Epithelial cell of proximal tubule (primary cell): Measurements from ENCODE around the gene KRTAP12-1. TPM values are rescaled to one million over a fixed set of nuclear protein-coding genes. Genes with fewer than 3 reads are reported as not detected.

ENCODE experiments used
- DNase-seq: peaks from one replicate; pipeline ENCODE4 v3.0.0-alpha.2; 2011; ENCODE audit warnings: low read depth
- H3K4me3 ChIP-seq: 2 replicates; pipeline ENCODE4 v1.5.1; 2011; ENCODE audit warnings: low read depth, mild to moderate bottlenecking, low read length
- total RNA-seq: library from RNA; depleted of rRNA; stranded (reverse); fragments of >200 nt; gene quantifications from 2 replicates; pipeline ENCODE4 v1.2.3, GENCODE V29; 2015
- TF ChIP-seq, protein P1 (sequence below): conservative IDR thresholded peaks from 2 replicates; pipeline ENCODE4 v1.5.1; 2012; ENCODE audit warnings: low read depth, mild to moderate bottlenecking, low read length

KRTAP12-1 gene
- total RNA-seq, 1 donor from 2014 or later = not detected

DNA sequence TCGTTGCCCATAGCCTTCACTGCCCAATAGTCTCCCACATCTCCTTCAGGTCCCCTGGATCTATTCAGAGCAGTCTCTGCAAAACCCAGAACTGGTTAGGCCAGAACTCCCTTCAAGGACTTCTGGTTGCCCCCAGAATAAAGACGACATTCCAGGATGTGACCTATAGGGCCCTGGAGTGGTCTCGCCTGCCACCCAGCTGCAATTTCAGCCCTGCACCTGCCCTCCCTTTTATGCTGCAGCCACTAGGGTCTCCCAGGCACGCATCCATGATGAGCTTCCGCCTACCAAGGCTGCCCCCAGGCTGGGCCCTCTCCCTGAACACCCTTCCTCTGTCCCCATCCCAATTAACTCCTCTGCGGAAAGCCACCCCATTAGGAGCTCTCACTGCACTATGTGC is 36.6 kb upstream of the KRTAP12-1 start:
- no peak for DNase-seq
- TF ChIP-seq, protein P1, sequence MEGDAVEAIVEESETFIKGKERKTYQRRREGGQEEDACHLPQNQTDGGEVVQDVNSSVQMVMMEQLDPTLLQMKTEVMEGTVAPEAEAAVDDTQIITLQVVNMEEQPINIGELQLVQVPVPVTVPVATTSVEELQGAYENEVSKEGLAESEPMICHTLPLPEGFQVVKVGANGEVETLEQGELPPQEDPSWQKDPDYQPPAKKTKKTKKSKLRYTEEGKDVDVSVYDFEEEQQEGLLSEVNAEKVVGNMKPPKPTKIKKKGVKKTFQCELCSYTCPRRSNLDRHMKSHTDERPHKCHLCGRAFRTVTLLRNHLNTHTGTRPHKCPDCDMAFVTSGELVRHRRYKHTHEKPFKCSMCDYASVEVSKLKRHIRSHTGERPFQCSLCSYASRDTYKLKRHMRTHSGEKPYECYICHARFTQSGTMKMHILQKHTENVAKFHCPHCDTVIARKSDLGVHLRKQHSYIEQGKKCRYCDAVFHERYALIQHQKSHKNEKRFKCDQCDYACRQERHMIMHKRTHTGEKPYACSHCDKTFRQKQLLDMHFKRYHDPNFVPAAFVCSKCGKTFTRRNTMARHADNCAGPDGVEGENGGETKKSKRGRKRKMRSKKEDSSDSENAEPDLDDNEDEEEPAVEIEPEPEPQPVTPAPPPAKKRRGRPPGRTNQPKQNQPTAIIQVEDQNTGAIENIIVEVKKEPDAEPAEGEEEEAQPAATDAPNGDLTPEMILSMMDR = no peak
- H3K4me3 ChIP-seq = no peak overlapping the region

- TF ChIP-seq, protein P1 = no peak
- DNase-seq = no peak
- no peak overlapping the region for H3K4me3 ChIP-seq
Measured at GRCh38 chr21:44718093-44718492, 36.1 kb upstream of the KRTAP12-1 start.

GRCh38 chr21:44716984-44717383 is 35.0 kb upstream of the KRTAP12-1 start:
- DNase-seq = no peak
- TF ChIP-seq, protein P1 = no peak
- H3K4me3 ChIP-seq = no peak overlapping the region

DNA sequence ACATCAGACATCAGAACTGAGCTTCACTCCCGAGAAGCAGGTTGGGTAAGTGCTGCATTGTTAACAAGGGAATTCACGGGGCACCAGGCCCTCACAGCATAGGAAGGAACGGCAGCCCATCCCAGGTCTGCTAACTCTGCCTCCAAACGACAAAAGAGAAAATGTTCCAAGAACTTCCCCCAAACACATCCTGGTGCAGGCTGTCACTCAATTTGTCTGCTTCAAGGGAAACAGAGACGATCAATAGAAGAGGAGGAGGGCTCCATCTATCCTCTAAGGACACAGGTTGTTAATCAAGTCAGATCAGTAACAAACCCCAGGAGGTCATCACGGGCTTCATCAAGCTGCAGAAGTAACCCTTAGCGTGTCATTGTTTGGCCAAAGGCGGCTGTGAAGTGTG is 32.9 kb upstream of the KRTAP12-1 start:
- DNase-seq = no peak
- TF ChIP-seq, protein P1 = no peak
- H3K4me3 ChIP-seq = no peak overlapping the region

DNA sequence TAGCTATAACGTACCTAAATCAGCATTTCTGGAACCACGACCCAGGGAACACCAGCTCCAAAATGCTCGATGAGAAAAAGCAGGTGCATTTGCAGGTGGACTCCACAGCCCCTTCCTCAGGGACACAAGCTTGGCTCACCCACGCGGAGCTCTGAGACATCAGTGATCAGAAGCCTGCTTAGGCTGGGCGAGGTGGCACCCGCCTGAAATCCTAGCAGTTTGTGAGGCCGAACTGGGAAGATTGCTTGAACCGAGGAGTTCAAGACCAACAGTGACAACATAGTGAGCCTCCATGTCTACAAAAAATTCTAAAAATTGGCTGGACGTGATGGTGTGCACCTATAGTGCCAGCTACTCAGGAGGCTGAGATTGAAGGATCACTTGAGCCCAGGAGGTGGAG is 31.9 kb upstream of the KRTAP12-1 start:
- H3K4me3 ChIP-seq = no peak overlapping the region
- DNase-seq = no peak
- TF ChIP-seq, protein P1 = no peak

- H3K4me3 ChIP-seq = no peak overlapping the region
- no peak for DNase-seq
- TF ChIP-seq, protein P1 = no peak
Measured at GRCh38 chr21:44713130-44713529, 31.2 kb upstream of the KRTAP12-1 start.

GRCh38 chr21:44712203-44713028 is 30.5 kb upstream of the KRTAP12-1 start:
- H3K4me3 ChIP-seq = no peak overlapping the region
- TF ChIP-seq, protein P1 = no peak
- no peak for DNase-seq
